ENCODE measurements around the gene FLOT2. TPM values are rescaled to one million over a fixed set of nuclear protein-coding genes. Genes with fewer than 3 reads are reported as not detected.

Gene FLOT2
- total RNA-seq, 1 donor from 2014 or later: 73.1 TPM

DNA sequence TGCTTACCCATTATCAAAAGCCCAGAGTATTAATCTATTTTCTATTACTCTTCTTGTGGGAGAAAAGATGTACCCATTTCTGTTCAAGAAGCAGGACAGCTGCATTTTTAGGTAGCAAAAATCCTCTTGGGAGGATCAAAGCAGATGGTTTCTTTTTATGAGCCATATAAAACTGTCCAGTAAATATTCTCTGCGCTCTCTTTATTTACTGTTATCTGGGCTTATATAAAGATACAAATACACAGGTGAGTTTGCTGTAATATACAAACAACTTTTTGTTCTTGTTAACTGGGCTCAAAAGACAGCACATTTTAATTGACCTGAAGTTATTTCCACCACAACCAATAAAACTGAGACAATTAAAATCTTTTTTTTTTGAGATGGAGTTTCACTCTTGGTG is 43.7 kb upstream of the FLOT2 start:
- H3K27ac Mint-ChIP-seq: no peak overlapping the region
- H3K4me1 Mint-ChIP-seq (ENCODE audit: unreplicated experiment): peaks cover 43% of the 10 kb centered on the region
- H3K4me3 Mint-ChIP-seq: no peak overlapping the region
- peaks cover 12% of the 10 kb centered on the region for H3K36me3 Mint-ChIP-seq
- H3K9me3 Mint-ChIP-seq: no peaks in the 10 kb centered on the region
- H3K27me3 Mint-ChIP-seq: no peaks in the 10 kb centered on the region
- no peak for DNase-seq (ENCODE audit: extremely low spot score, unreplicated experiment)
- TF ChIP-seq, protein P1, sequence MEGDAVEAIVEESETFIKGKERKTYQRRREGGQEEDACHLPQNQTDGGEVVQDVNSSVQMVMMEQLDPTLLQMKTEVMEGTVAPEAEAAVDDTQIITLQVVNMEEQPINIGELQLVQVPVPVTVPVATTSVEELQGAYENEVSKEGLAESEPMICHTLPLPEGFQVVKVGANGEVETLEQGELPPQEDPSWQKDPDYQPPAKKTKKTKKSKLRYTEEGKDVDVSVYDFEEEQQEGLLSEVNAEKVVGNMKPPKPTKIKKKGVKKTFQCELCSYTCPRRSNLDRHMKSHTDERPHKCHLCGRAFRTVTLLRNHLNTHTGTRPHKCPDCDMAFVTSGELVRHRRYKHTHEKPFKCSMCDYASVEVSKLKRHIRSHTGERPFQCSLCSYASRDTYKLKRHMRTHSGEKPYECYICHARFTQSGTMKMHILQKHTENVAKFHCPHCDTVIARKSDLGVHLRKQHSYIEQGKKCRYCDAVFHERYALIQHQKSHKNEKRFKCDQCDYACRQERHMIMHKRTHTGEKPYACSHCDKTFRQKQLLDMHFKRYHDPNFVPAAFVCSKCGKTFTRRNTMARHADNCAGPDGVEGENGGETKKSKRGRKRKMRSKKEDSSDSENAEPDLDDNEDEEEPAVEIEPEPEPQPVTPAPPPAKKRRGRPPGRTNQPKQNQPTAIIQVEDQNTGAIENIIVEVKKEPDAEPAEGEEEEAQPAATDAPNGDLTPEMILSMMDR (conservative IDR thresholded peaks at IDR 0.05): no peak

GRCh38 chr17:28940675-28941074 is 43.1 kb upstream of the FLOT2 start:
- DNase-seq (ENCODE audit: extremely low spot score, unreplicated experiment): no peak

GRCh38 chr17:28940142-28940541 is 42.6 kb upstream of the FLOT2 start:
- Mint-ChIP-seq H3K27me3 (no peaks in the 10 kb centered on the region), H3K36me3 (peaks cover 5% of the 10 kb centered on the region), H3K9me3 (no peaks in the 10 kb centered on the region), H3K4me3 (no peak overlapping the region), H3K4me1 (ENCODE audit: unreplicated experiment) (peaks cover 39% of the 10 kb centered on the region), H3K27ac (no peak overlapping the region)
- DNase-seq (ENCODE audit: extremely low spot score, unreplicated experiment): no peak
- TF ChIP-seq, protein P1 (conservative IDR thresholded peaks at IDR 0.05): no peak

More at GRCh38 chr17:28940675-28941074, 43.1 kb upstream of the FLOT2 start:
- H3K36me3 Mint-ChIP-seq: peaks cover 8% of the 10 kb centered on the region
- H3K4me3 Mint-ChIP-seq: no peak overlapping the region
- peaks cover 44% of the 10 kb centered on the region for H3K4me1 Mint-ChIP-seq (ENCODE audit: unreplicated experiment)
- TF ChIP-seq, protein P1 (conservative IDR thresholded peaks at IDR 0.05): no peak
- no peaks in the 10 kb centered on the region for H3K27me3 Mint-ChIP-seq
- no peak overlapping the region for H3K27ac Mint-ChIP-seq
- no peaks in the 10 kb centered on the region for H3K9me3 Mint-ChIP-seq

DNA sequence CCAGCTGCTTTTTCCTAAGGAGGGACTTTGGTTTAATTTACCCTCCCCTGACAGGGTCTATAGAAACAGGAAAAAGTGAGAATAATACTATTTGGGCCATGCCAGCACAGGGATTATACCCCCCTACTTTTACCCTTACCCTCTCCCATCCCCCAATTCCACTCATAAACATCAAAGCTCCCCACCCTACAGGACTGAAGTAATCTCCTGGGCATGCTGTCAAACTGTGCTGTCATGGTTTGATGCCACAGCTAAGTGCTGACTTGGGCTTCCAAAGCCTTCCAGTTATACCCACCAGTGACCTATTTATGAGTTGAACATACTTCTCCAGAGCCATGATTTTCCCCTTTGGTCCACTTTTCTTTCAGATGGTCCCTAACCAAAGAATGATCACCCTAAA is 41.0 kb upstream of the FLOT2 start:
- no peak for DNase-seq (ENCODE audit: extremely low spot score, unreplicated experiment)
- Mint-ChIP-seq H3K27ac (no peak overlapping the region), H3K27me3 (no peaks in the 10 kb centered on the region), H3K4me1 (ENCODE audit: unreplicated experiment) (peaks cover 39% of the 10 kb centered on the region), H3K36me3 (peaks cover 8% of the 10 kb centered on the region), H3K4me3 (no peak overlapping the region), H3K9me3 (no peaks in the 10 kb centered on the region)
- TF ChIP-seq, protein P1 (conservative IDR thresholded peaks at IDR 0.05): no peak

GRCh38 chr17:28937044-28937729 is 39.7 kb upstream of the FLOT2 start:
- Mint-ChIP-seq H3K4me3 (no peak overlapping the region), H3K27ac (no peak overlapping the region), H3K9me3 (no peaks in the 10 kb centered on the region), H3K4me1 (ENCODE audit: unreplicated experiment) (peaks cover 45% of the 10 kb centered on the region), H3K36me3 (peaks cover 8% of the 10 kb centered on the region), H3K27me3 (no peaks in the 10 kb centered on the region)
- TF ChIP-seq, protein P1 (conservative IDR thresholded peaks at IDR 0.05): no peak
- DNase-seq (ENCODE audit: extremely low spot score, unreplicated experiment): no peak
